OCI-M1 (cell line): ENCODE measurements around the gene RRAD.
"Not testable (repeated sequence)": the region's sequence is repeated elsewhere in the genome, so short reads cannot be mapped to it uniquely, and the experiment has no call there.

Source experiments
- DNase-seq: peaks from one replicate; lab custom pipeline; 2025; lab: John Stamatoyannopoulos, UW

RRAD gene

GRCh38 chr16:66950971-66951790, 25.8 kb upstream of the RRAD start:
- no peak for DNase-seq

- no peak for DNase-seq
These were observed 25.1 kb upstream of the RRAD start for GRCh38 chr16:66950437-66950836.

GRCh38 chr16:66949472-66949871, 24.1 kb upstream of the RRAD start:
- no peak for DNase-seq

GRCh38 chr16:66948837-66949225, 23.5 kb upstream of the RRAD start:
- no peak for DNase-seq

- no peak for DNase-seq
These were observed 22.9 kb upstream of the RRAD start for GRCh38 chr16:66948134-66948836.

GRCh38 chr16:66947302-66948065, 22.1 kb upstream of the RRAD start:
- DNase-seq = peak; percentile 90

- DNase-seq = no peak
These were observed 21.6 kb upstream of the RRAD start for GRCh38 chr16:66946974-66947301.

- DNase-seq = no peak
These were observed 21.2 kb upstream of the RRAD start for GRCh38 chr16:66946541-66946940.

- DNase-seq = no peak
These were observed 20.6 kb upstream of the RRAD start for GRCh38 chr16:66945939-66946338.

GRCh38 chr16:66944971-66945370, 19.6 kb upstream of the RRAD start:
- DNase-seq = not testable (repeated sequence)

- no peak for DNase-seq
These were observed 18.7 kb upstream of the RRAD start for GRCh38 chr16:66944054-66944441.

GRCh38 chr16:66943426-66944053, 18.2 kb upstream of the RRAD start:
- DNase-seq = no peak

- no peak for DNase-seq
These were observed 17.6 kb upstream of the RRAD start for GRCh38 chr16:66942981-66943380.

GRCh38 chr16:66940236-66940635, 14.9 kb upstream of the RRAD start:
- no peak for DNase-seq

- DNase-seq = no peak
These were observed 14.0 kb upstream of the RRAD start for GRCh38 chr16:66939366-66939765.

GRCh38 chr16:66937725-66938337, 12.5 kb upstream of the RRAD start:
- no peak for DNase-seq

- peak; percentile 16 for DNase-seq
These were observed 11.7 kb upstream of the RRAD start for GRCh38 chr16:66936889-66937554.

- DNase-seq = no peak
These were observed 11.1 kb upstream of the RRAD start for GRCh38 chr16:66936462-66936861.

- DNase-seq = no peak
These were observed 10.1 kb upstream of the RRAD start, which contains the start of gene CES2 for GRCh38 chr16:66935314-66936011. TSS of gene CES2 (plus strand) at chr16:66935516. CDS start at chr16:66935636, 120 bp downstream.

GRCh38 chr16:66934839-66935313, 9.5 kb upstream of the RRAD start:
- peak; percentile 21 for DNase-seq
